Activated CD4-positive, alpha-beta T cell treated with anti-CD3 and anti-CD28 coated beads, Interleukin-2, amount 50 U/mL, for 24 hours (primary cell): Measurements from ENCODE around the gene AXIN1.
"Not testable (repeated sequence)": the region's sequence is repeated elsewhere in the genome, so short reads cannot be mapped to it uniquely, and the experiment has no call there.

Experiments
- DNase-seq, 2 donors: peaks; one replicate each; pipeline ENCODE4 v3.0.0-alpha.2; 2020; ENCODE audit warnings: low read depth in 1 of 2, low spot score in 1 of 2

AXIN1 gene

GRCh38 chr16:334164-334832 is 18.2 kb downstream of the AXIN1 start:
- not testable (repeated sequence) for DNase-seq

GRCh38 chr16:333406-334094 is 19.0 kb downstream of the AXIN1 start:
- DNase-seq = no peak

GRCh38 chr16:331181-331814 is 21.2 kb downstream of the AXIN1 start:
- not testable (repeated sequence) for DNase-seq

GRCh38 chr16:330741-331140 is 21.8 kb downstream of the AXIN1 start:
- DNase-seq = no peak

GRCh38 chr16:325375-326145 is 27.0 kb downstream of the AXIN1 start:
- DNase-seq = no peak

GRCh38 chr16:324451-325334 is 27.8 kb downstream of the AXIN1 start:
- peak; percentile 8 to 39 for DNase-seq

GRCh38 chr16:324201-324450 is 28.4 kb downstream of the AXIN1 start:
- no peak for DNase-seq

- no peak for DNase-seq
These were observed 29.9 kb downstream of the AXIN1 start for GRCh38 chr16:322476-323143.

GRCh38 chr16:321532-321931 is 31.0 kb downstream of the AXIN1 start:
- no peak for DNase-seq

GRCh38 chr16:320206-320605 is 32.3 kb downstream of the AXIN1 start:
- no peak for DNase-seq

- DNase-seq = no peak
These were observed 33.9 kb downstream of the AXIN1 start for GRCh38 chr16:318628-319027.

GRCh38 chr16:317583-317982 is 34.9 kb downstream of the AXIN1 start:
- no peak for DNase-seq

GRCh38 chr16:316741-317464 is 35.6 kb downstream of the AXIN1 start:
- DNase-seq = no peak

- no peak for DNase-seq
These were observed 37.7 kb downstream of the AXIN1 start for GRCh38 chr16:314795-315299.

GRCh38 chr16:314351-314750 is 38.2 kb downstream of the AXIN1 start:
- no peak for DNase-seq

GRCh38 chr16:311725-312124 is 40.8 kb downstream of the AXIN1 start:
- DNase-seq = no peak

- DNase-seq = no peak
These were observed 43.0 kb downstream of the AXIN1 start for GRCh38 chr16:309476-309875.

GRCh38 chr16:307691-308312 is 44.7 kb downstream of the AXIN1 start:
- DNase-seq = no peak

GRCh38 chr16:306911-307370 is 45.6 kb downstream of the AXIN1 start:
- no peak for DNase-seq
